Stimulated activated CD4-positive, alpha-beta T cell treated with anti-CD3 and anti-CD28 coated beads, Interleukin-12 subunit alpha, Interleukin-12 subunit beta, amount 100 ng/mL, for 24 hours (primary cell): Measurements from ENCODE around the gene CREB3L2.

Experiments used
- DNase-seq, 2 experiments: peaks; one replicate each; pipeline ENCODE4 v3.0.0-alpha.2; 2020; ENCODE audit warnings: low read depth in 2 of 2

The CREB3L2 gene

DNA sequence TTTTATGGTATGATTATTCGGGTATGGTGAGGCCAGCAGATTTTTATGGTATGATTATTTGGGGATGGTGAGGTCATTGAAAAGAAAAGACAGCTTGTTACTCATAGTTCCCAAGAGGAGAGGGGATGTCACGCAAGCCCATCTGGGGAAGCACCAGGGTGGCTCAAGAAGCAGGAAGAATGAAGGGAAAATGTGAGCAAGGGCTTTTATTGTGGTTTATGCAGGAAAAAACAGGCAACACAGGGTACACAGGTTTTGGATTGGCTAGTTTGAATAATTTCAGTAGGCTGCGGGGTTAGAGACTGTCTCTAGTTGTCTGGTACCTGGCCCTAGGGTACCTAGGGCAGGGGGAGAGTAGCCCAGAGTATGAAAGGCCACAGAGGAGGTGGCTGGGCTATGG is 128.4 kb downstream of the CREB3L2 start:
- no peak for DNase-seq

DNA sequence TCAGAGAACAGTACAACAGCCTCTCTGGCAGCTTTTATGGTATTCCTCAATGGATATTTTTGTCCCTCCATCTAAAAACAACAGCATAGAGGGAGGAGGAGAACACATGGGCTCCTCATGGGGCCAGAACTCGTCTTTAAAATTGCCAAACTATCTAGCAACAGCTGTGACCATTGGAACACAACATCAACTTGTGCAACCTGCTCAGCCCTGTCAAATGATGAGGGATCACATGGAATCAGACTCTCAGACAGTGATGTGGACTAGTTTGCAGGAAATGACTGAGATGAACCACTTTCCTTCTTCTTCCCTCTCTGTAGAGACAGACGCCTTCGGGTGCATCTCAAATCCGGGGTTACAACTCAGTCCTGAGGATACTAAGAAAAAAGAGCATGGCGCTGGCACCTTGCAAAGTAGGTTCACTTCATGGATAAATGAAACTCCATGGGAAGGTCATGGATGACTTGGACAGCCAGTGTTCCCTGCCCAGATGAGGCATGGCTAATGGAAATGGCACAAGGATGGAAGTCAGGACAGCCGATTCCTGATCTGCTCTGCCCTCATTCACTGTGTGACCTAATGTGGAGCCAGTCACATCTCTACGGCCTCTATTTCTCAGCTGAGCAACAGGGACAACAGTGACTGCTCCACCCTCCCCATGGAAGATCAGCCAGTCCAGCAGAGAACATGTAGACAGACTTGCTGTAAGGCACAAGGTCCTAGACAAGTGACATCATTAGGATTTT is 130.5 kb downstream of the CREB3L2 start:
- no peak for DNase-seq

DNA sequence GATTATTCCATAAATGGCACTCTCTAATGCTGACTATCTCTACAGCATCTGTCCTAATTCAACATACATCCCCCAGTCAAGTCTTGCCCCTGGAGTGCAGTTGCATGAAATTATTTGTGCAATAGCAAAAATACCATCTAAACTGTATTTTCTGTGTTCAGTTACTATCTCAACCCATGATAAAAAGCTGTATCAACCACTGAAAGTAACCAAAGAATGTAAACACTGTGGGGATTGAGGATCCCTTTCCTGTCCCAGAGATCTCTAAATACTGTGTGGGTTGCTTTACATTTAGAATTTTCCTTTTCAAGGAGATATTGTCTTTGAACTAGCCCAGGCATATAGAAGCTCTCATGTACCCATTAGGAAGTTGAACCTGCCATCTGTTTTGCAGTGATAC is 131.2 kb downstream of the CREB3L2 start:
- no peak for DNase-seq

DNA sequence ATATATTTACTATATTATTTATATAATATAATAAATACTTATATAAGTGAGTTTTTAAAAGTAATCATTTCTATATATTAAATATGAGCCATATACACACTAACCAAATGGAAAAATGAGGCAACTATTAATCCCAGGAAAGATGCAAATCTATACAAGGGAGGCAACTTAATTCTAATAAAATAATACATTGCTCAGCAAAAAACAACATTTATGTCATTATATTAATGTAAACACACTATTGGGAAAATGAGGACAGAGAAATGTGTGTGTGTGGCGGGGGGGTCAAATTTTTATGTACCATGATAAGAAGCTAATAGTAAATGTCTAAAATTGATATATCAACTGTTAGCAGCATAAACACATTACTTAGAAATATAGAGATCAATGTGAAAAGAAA is 131.8 kb downstream of the CREB3L2 start:
- no peak for DNase-seq

DNA sequence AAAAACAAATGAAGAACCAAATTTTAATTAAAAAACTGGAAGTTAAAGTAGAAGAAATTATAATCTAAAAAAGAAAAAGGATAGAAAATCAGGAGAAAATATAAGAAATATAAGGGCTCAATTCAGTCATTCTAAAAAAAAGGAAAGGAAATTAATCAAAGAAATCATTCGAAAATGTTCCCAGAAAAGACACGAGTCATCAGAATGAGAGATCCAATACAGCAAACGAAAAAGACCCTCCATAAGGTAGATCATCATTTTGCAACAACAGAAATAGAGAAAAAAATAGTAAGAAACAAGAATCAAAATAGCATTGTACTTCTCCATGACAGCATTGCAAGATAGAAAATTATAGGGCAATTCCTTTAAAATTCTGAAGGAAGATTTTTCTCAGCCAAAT is 132.6 kb downstream of the CREB3L2 start:
- DNase-seq: no peak

DNA sequence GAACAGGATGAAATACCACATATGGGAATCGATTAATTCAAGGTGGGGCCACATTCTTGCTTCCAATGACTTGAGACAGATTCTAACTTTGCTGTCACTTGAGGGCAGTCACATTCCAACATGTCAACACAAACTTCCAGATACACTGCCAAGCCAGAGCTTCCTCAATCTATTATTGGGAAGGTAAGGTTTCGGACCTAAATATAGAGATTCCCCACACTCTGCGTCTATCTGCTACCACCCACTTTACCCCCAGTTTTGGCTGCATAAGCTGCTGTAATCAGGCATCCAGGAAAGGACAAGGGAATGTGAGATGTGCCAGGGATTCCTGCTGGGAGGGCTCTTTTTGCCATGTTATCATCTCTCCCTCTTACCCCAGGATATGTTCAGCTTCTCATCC is 134.6 kb downstream of the CREB3L2 start:
- DNase-seq: no peak

DNA sequence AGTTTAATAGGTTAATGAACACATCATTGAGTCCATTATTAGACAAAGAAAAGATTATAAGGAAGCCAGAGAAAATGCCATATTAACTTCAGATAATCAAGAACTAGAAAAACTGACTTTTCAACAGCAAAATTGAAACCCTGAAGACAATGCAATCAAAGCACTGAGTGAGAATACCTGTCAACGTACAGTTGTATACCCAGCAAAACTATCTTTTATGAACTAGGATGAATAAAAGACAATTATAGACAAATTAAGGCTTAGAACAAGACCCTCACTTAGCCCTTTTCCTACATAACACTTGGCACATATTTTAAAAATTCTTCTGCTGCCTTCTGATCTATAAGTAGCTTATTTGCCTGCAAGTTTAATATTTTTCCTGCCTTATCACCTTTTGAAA is 136.1 kb downstream of the CREB3L2 start:
- no peak for DNase-seq

DNA sequence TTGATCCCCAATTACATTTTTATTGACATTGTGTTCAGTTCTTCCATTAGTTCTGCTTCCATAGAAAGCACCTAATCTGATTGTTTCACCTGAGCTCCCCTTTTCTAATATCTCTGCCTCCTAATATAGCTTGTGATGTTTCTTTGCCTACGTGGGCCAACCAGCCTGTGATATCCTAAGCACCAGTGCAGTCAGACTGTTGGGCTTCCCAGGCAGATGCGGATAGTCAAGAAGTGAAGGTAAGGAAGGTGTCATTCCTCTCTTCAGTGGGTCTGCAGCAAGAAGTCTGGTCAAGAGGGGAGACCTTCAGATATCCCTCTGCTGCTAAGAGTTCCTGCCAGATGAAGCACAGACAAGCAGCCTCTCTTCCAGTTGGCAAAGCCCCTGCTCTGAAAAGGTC is 138.9 kb downstream of the CREB3L2 start:
- no peak for DNase-seq

DNA sequence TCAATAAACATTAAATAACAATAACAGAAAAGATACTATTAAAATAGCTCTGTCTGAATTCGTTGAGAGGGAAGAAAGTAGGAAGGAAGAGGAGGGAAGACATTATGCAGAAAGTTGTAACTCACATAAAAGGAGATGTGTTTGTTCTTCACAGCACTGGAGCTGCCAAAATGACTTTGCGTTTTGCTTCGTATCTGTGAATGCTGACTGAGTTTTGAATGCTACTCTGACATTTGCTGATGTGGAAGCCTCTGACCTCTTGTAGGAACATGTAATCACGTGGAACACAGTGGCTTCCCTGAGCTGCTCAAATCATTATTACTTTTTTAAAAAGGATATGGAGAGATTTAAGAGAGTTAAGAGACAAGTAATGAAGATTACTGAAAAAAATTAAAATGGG is 139.5 kb downstream of the CREB3L2 start:
- DNase-seq: no peak

DNA sequence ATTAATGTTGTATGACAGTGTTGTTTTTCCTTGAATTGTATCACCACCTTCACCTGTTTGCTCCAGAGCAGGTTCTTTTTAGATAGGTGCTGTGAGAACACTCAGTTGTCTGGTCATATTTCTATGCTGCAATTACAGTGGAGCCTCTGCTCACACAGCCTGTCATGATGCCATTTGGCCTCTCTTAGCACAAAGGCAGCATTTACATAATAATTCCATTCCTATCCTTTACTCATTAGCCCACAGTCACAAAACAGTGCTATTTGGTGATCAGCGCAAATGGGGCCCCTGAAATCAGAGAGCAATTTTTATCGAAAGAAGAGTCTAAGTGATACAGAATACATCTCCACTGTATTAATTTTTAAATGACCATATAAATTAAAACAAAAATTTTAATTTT is 141.3 kb downstream of the CREB3L2 start:
- DNase-seq: no peak

DNA sequence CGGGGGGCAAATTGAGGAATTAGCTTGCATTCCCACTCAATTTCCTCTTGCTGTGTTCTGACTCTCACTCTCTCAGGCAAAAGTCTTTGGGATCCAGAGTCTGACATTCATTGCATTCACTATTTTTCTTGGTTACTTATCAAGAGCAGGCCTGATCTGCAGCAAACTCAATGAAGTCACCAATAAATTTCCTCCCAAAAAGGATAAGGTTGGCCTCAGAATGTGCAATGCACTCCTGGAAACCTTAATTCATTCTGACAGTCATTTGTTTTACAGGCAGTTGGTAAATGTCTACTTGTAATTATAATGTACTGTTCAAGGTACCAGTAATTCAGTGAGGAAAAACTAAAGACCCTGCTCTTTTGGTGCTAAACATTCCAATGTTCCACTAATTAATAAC is 148.8 kb downstream of the CREB3L2 start:
- no peak for DNase-seq

DNA sequence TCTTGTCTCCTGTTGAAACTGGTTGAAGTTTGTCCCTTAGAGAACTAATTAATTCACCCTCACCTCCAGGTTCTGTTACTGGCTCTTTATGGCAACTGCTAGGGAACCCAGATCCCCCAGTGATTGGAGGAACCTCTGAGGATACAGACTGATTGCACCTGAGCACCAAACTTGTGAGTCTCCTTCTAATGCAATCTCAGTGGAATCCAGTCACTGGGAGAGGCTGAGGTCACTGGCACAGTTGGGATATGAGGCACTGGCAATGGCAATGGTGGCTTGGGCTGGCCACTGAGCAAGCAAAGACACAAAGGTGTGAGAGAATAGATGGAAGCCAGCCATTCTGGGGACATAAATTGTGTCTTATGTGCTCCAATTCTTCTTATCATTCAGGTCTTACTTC is 149.8 kb downstream of the CREB3L2 start:
- DNase-seq: no peak

DNA sequence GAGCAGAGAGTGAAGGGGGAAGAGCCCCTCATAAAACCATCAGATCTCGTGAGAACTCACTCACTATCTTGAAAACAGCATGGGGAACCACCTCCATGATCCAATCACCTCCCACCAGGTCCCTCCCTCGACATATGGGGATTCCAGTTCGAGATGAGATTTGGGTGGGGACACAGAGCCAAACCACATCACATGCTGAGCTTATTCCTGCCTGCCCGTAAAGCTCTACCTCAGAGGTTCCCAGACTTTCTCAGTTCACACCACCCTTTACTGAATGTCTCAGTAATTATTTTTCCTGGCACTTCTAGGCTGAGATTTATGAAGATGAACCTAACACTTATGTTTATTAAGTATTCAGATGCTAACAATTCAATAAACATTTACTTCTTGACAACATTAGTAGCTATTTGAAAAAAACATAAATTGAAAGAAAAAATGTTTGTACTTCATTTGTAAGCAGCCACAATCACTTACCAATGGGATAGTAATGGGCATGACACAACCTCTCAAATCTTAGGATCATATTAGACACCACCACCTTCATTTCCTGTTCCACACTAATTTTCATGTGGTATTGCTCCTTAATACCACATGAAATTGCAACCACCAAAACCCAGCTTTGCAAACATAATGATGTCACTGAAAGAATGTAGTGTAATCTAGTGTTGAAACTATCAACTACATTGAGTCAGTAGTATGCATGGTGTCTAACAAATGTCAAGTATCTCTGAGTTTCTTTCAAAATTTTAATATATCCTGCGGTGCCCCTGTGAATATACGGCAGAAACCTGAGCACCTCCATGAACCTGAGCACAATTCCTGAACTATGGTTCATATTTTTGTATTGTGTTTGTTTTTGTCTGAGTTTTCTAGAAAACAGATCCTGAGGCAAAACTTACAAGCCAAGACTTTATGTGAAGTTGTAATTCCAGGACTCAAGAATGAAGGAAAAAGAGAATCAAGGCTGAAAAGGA is 150.6 kb downstream of the CREB3L2 start:
- no peak for DNase-seq

DNA sequence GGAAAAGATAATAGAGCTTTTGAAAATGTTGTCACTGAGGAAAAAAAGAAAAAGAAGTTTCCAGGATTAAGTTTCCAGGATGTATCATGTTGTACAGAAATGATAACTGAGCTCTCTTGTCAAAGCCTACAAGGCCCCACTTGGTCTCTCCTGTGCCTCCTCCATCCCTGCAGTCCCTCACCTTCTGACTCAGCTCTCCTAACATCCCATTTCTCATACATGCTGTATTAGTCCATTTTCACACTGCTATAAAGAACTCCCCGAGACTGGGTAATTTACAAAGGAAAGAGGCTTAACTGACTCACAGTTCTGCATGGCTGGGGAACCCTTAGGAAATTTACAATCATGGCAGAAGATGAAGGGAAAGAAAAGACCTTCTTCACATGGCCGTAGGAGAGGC is 151.3 kb downstream of the CREB3L2 start:
- DNase-seq: no peak

DNA sequence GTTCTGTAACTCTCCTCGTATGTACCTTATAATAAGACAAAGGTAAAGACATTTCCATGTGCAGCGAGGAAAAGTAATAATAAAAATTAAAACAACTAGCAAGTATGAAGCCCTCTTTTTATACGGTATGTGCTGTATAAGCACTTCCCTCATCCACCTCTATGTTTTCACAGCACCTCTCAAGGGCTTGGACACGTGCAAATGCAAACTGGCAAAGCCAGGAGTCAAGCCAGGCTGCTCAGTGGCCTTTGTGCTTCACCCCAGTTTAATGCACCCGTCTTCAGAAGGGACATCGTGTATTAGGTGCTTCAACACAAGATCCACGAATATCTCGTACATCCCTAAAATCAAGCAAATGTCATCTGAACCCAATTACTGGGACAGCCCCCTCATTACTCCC is 153.8 kb downstream of the CREB3L2 start:
- DNase-seq: no peak

DNA sequence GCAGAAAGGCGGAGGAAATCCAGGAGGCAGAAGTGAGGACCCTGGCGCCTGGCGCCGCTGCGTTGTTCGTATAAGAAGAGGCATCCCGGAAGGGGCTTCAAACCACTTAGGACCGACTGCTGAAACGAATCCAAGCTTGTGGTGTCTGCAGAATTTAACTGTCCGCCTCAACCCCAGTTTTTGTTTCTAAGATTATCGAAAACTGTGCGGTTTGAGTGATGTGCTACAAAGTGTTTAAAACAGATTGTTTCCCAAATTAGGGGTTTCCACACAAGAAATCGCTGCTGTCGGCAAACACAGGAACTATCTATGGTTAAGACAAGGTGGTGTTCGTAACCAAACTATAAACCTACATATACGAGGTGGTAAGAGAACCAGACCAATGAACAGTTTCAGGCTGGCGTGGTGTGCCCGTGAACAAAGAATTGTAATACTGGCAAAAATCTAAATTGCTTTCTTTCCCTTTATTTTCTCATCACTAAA is 154.3 kb downstream of the CREB3L2 start:
- DNase-seq: no peak

DNA sequence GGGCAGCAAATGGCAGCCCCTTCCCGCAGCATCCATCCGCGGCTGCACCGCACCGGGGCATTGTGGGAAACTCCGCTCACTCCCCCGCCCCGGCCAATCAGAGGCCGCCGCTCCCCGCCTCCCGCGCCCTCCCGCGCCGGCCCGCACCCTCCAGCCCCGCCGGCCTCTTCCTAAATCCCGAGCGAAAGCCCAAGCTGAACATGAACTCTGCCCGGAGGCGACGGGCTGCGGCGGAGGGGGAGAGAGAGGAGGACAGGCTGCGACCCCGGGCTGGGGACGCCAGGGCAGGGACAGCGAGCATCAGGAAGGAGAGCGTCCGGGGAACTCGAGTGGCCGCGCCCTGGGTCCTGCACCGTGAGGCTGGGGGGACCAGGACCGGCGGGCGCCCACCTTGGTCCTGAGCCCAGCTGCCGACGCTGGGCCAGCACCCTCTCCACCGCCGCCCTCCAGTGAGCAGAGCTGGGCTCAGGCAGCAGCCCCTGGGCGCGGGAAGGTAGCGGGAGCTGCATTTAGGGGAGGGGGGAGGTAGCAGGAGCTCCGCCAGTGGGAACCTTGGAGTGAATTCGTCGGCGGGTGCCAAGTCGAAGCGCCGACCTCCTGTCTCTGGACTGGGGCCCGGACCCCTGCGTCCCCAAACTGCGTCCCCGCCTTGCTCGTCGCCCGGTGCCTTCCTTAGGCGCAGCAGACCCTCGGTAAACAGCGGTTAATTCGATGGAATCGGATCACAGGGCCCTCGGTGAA is 154.9 kb downstream of the CREB3L2 start, which contains the start of gene DGKI:
DGKI (minus strand) TSS at position 148 of the 741 bp plus-strand sequence.
- no peak for DNase-seq

DNA sequence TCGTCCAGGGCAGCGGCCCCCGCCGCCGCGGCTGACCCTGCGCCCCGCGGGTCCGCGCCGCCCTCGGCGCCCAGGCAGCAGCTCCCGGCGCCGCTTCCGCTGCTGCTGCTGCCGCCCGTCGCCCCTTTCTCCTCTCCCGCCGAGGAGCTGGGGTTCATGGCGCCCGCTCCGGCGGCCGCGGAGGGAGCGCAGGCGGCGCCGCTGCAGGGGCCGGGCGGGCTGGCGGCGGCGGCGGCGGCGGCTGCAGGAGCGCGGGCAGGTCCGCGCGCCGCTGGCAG is 155.4 kb downstream of the CREB3L2 start:
- DNase-seq: no peak

DNA sequence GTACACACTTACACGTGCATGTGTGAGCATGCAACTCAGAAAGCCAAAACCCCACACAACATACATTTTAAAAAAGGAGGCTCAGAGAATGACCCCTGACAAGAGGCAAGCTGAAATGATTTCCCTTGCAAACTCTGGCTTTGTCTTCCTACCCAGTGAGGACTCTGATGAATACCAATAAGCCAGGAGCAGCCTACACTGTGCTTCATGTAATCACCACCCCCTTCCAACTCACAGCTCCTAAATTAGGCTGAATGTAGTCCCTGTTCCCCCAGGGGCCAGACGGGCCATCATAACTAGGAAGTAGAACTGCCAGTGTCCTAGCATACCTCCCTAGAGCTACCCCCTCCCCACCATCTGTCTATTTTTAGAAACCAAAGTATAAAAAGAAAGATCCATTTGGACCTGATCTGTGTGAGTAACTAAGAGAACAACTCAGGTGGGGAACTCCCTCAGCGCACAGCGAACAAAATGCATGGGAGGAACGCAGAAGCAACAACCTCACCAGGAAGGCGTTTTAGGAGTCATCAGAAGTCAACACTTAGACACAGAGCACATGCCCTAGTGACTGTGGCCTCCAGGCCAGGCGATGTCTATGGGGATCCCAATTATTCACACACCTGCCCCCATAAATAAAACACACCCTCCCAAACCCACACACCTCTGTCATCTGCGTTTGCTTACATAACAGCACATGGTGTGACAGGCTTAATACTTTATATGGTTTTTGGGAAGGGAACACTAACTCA is 157.0 kb downstream of the CREB3L2 start:
- no peak for DNase-seq

DNA sequence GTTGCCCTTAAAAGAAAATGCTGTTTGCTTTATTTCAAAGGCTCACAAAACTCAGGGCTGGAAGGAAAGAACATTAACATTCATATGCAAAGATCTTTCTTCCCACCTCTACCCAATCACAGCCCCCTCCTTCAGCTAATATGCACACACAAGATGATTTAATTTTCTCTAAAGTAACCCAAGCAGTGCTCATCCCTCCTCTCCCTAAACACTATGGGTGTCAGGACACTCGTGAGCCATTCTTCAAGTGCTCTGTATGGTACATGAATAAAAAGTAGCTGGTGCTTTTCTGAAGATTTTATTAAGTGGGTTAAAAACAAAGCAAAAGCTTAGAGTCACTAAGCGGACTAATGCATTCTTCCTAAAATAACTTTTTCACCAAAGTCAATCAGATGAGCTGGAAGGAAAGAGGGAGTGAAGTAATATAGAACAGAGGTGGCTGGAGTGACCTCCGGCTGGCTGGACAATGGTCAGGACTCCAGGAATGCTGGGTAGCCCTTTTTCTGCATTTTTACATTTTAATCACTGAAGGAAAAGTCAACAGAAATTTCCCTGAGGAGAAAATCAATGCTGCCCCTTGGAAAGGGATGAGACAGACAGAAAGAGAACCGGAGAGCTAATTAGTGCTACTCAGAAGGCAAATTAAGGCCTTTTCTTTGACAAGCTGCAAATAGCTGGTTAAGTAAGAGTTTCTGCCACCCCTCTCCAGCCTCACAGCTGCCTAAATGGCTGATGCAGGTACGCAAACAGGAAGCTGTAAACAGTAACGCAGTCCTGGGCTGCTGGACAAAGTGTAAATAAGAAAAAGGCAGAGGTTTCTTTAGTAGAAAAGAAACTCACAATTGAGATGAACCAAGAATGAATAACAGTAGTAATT is 161.7 kb downstream of the CREB3L2 start:
- no peak for DNase-seq
